Testis (tissue), 2 donors: ENCODE results near the gene ALDH3B2.

Experiments
- CTCF ChIP-seq, 3 experiments: fragments of 450-650 bp in 2 of 3; fragments of 200-600 bp in 1 of 3; sonication (generic) in 1 of 3; IDR thresholded peaks; one replicate each; pipeline ENCODE4 v1.5.1; 2016 to 2019; ENCODE audit warnings: antibody characterized with exemption in 3 of 3, mild to moderate bottlenecking in 2 of 3, moderate library complexity in 1 of 3
- POLR2A ChIP-seq: fragments of 450-650 bp; IDR thresholded peaks from one replicate; pipeline ENCODE4 v1.6.1; 2017; ENCODE audit warnings: antibody characterized with exemption, mild to moderate bottlenecking, moderate library complexity

DNA sequence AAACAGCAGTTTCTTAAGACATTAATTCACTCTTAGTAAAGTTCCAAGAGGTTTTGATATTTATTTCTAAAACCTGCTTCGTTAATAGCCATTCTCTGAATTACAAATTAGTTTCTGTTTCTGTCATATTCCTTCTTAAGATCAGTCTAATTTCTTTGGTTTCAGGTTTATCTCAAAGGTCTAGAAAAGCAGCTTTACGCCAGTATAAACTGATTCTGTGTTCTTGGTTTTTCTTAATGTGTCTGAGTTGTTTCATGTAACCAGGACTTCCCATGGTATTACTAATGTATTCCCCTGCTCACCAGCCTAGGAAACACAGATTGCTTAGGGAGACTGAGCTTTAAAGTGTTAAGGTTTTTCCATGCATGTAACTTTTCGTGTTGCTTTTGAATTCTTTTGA lies 17.1 kb downstream of the ALDH3B2 start:
- TF ChIP-seq CTCF (IDR thresholded peaks at IDR 0.05) (no peak), POLR2A (no peak)
